ENCODE measurements around the gene CTIF.

CTIF gene

DNA sequence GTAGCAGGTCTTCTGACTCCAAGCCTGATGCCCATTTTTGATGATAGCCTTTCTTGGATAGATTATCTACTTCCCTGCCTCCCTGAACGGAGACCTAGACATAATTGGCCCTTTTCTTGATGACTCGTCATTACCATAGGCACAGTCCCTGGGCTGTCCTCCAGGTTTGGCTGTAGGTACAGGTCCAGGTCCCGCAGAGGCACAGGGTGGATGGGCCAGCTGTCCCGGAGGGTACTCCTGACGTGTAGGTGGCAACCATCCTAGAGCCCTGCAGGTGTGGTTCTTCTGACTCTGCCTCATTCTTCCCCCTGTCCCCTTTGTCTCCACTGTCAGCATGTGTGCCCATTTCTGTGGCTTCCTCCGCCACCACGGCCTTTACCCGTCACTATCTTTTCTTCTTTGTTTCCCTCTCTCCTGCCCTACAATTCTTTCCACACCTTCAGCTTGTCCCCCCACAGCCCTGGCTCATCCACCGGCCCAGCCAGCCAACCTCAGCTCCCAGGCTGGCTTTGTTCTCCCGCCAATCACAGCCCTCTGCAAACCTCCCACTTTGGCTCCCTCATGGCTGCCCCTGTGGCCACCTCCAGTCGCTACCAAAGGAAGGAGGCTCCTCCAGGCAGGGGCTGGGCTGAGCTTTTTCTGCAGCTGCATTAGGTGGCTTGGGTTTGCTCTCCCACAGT lies 309.1 kb downstream of the CTIF start:
- no peak for DNase-seq (ENCODE audit: low read depth, low spot score)

DNA sequence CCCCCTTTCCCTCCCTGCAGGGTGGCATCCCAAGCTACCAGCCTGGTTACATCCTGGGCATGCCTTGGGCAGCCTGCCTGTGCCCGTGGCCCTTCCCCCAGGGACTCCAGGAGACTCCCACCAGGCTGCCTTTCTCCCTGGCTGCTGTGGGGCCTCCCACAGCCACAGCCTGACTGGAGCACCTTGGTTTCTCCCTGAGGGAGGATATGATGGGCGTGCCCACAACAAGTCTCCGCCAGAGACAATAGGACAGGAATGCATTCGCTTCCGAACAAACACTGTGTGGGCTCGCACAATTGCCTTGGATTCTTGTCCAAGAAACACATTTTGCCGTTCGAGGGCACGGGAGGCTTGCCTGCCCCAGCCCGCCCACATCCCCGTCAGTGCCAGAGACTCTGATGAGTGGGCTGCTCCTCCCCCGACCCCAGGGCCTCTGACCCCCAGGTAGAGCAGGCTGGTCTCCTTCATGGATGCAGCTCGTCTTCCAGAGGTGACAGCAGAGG lies 309.9 kb downstream of the CTIF start:
- no peak for DNase-seq (ENCODE audit: low read depth, low spot score)

DNA sequence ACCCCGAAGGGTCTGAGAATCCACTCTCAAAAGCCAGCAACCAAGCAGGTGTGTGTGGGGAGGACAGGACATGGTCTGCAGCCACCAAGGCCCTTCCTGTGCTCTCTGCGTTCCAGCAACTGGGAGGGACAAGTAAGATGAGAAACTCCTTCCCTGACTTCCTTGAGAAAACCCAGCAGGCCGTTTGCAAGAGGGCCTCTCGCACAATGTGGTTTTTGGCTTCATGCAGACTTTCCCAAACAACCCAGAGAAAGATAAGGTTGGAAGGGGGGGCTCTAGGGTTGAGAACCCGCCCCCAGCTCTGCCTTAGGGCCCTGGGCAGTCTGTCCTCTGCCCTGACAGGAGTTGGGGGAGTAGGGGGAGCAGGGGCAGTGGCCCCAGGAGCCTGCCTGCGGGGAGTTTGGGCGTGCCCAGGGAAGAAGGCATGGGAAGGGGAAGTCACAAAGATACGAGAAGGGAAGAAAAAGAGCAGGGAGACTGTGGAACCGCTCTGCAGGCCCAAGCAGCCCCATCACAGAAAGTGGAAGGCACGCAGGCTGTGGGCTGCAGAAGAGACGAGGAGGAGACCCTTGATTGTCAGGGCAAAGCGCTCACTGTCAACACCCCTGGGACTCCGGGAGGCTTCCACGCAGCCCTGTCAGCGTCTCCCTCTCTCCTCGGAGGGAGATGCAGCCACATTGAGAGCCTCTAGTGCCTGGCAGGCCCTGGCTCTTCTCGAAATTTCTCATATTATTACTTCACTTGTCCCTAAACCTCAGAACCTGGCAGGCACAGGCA lies 312.2 kb downstream of the CTIF start:
- no peak for DNase-seq (ENCODE audit: low read depth, low spot score)

DNA sequence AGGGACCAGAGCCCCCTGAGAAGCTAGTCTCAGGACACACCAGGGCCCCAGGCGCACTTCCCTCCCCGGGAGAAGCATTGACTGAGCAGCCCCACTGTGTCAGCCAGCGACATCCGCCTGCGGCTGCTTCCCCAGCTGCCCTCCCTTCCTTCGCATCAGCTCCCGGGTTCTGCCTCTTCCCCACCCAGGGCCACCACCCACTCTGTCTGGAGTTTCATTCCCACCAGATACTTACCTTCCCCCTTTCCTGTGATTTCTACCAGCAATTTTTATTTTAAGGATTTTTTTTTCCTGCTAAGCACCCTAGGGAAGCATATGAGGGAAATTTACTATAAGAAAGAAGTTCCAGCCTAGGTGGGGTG lies 312.7 kb downstream of the CTIF start:
- no peak for DNase-seq (ENCODE audit: low read depth, low spot score)

DNA sequence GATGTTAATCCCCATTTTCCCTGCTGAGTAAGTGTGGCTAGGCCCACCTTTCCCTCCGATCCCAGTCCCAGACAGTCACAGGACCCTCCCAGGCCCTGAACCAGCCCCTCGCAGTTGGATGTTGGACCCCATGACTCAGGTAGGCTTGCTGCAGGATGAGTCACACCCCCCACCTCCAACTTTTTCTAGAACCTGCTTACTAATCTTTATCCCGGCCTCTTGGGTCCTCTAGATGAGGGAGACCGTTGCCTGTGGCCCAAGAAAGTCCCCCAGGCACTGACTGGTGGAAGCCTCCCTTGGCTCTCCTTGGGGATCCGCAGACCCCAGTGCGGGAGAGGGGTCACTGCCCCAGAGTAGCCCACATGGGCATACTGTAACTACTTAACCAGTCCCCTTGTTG lies 313.5 kb downstream of the CTIF start:
- DNase-seq (ENCODE audit: low read depth, low spot score) = no peak

DNA sequence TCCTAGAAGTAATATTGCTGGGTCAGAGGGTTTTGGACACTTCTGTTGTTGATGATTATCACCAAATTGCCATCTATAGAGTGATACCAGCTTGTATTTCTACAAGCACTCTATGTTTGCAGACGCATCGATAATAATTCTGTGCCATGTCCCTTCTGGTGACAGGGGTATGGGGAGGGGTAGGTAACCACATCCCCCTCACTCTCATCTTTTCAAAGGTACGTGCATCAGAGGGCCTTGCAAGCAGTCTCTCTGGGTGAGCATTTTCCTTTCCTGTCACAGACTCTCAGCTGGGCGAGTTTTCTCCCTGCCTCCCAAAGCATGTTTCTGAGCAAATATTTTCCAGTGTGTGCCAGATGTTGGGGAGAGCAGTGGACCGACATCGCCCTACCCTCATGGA lies 314.0 kb downstream of the CTIF start:
- DNase-seq (ENCODE audit: low read depth, low spot score) = no peak

DNA sequence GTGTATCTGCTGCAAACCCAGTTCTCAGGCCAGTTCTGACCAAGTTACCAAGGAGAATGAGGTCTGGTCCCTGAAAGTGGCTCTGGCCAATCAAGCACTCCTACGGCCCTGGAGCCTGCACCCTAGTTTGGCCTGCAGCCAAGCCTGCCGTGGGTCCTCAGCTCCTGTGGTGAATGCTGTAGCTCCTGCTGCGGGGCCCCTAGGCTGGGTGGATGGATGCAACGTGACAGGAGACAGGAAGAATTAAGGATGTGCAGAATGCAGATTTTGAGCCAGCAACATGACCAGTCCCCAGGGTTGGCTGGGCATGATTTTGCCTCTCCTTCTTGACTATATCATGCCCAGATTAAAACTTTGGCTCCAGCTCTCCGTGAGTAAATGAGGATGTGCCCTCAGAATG lies 314.8 kb downstream of the CTIF start:
- no peak for DNase-seq (ENCODE audit: low read depth, low spot score)

DNA sequence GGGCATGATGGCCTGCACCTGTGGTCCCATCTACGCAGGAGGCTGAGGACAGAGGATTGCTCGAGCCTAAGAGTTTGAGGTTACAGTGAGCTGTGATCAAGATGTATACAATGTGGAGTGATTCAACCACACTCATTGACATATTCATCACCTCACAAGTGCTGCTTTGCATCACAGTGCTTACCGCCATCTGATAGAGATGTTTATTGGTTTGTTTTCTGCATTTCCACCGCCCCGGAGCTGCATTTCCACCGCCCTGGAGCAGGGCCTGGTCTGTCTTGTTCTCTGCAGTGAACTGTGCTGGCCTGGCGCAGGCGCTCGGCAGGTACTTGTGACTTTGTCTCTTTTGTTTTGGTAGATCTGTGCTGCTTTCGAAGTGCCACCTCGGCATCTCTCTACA lies 315.9 kb downstream of the CTIF start:
- no peak for DNase-seq (ENCODE audit: low read depth, low spot score)

DNA sequence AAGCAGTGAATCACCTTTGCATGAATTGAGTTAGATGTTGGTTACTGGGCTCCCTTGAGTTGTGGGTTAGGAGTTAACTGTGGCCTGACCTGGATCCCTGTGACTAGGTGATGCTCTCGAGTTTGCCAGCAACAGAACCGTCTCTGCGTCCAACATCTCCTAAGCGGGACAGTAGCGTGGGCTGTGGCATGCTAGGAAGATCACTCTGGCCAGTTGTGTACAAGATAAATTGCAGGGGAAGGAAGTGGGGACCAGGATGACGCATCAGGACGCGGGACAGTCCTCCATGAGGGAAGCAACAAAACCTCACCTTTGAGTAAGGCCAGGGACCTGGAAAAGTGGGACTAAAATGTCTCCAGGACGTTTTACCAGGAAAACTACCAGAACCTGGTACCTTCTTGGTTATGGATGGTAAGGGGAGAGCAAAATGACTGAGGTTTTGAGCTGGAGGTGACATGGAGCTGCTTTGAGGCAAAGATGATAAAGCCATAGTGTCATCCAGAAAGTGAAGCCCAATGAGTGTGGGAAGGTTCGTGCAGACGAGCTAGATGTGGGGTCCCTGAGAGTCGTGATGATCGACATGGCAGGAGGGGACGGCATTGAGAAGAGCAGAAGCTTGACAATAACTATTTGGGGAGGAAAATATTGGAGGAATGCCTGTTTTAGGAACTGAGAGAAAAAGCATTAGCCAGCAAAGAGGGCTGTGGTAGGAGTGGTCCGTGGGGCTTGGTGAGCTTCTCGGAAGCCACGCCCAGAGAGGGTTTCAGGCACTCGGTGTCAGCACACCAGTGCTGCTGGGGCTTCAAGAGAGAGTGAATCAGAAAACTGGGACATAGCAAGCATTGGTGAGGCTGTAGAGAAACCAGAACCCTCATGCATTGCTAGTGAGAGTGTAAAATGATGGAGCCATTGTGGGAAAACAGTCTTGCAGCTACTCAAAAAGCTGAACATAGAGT lies 316.9 kb downstream of the CTIF start:
- DNase-seq (ENCODE audit: low read depth, low spot score) = no peak

DNA sequence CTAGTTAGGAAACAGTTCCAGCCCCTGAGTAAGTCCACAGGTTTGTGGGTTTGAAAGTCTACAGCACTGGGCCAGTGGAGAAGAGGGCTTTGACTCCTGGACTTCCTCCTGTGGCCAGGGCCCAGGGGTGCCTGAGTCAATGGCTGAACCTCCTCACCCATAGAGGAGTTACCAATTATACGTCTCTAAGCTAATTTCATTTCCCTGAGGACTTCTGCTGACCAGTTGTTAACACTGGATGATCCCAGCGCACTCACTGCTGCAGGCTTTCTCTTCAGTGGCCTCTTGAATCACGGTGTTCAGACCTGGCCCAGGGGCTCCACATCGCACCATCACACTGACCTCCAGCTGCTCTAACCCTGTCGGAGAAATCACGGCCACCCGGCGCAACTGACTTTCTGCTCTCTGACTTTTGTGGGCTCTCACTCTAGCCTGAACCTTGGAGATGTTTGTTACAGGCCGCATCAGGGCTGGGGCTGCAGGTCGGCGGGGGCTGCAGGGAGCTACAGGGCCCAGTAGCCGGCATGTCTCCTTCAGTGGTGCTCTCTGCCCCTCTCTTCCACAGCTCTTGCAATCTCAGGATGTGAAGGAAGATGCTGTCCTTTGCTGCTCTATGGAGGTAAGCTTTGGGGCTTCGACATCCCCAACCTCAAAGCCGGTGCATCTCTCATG lies 318.3 kb downstream of the CTIF start:
- no peak for DNase-seq (ENCODE audit: low read depth, low spot score)

DNA sequence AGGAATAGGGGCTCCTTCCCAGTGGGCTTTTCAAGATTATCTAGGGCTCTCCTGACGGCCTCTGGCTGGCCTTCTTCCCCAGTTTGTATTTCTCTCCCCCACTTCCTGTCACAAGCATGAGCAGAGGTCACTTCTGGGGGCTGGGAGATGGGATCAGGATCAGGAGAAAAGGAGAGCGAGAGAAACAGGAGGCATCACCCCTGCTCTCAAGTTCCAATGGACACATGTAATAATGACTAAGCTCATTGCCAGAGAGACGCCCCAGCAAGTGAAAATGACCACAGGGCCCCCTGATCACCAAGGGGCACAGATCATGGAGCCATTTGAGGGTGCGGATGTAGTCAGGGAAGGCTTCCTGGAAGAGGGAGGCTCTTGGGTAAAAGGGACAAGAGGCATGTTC lies 319.8 kb downstream of the CTIF start:
- no peak for DNase-seq (ENCODE audit: low read depth, low spot score)

DNA sequence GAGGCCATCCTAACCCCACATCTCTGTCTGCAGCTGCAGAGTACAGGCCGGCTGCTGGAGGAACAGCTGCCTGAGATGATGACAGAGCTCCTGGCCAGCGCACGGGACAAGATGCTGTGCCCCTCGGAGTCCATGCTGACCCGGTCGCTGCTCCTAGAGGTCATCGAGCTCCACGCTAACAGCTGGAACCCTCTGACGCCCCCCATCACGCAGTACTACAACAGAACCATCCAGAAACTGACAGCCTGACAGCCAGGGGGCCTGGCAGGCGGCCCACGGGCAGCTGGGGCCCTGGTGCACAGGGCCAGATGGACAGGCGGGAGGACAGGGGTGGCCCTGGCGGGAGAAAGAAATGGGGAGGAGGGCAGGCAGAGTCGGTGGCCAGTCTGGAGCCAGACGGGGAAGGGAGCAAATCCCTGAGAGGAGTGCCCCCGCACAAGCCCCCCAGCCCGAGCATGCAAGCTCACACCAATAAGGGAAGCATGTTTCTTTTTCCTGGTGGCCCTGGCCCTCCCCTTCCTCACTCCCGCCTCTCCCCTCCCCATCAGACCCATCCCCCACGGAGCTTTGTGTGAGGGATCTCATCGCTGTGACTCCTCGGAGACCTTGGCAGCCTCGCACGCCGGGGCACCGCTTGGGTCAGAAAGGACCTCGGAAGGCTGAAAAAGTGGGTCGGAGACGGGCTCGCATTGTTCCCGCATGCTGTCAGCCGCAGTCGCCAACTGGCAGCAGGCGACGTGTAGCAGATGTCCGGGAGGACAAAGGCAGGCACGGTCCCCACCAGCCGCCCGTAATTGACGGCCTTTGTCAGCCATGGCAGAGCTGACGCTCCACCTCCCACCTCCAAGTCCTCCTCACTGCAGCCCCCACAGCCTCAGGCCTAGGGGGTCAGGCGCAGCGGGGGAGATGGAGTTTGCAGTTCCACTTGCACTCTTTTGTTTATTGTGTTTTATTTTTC lies 320.8 kb downstream of the CTIF start:
- no peak for DNase-seq (ENCODE audit: low read depth, low spot score)

DNA sequence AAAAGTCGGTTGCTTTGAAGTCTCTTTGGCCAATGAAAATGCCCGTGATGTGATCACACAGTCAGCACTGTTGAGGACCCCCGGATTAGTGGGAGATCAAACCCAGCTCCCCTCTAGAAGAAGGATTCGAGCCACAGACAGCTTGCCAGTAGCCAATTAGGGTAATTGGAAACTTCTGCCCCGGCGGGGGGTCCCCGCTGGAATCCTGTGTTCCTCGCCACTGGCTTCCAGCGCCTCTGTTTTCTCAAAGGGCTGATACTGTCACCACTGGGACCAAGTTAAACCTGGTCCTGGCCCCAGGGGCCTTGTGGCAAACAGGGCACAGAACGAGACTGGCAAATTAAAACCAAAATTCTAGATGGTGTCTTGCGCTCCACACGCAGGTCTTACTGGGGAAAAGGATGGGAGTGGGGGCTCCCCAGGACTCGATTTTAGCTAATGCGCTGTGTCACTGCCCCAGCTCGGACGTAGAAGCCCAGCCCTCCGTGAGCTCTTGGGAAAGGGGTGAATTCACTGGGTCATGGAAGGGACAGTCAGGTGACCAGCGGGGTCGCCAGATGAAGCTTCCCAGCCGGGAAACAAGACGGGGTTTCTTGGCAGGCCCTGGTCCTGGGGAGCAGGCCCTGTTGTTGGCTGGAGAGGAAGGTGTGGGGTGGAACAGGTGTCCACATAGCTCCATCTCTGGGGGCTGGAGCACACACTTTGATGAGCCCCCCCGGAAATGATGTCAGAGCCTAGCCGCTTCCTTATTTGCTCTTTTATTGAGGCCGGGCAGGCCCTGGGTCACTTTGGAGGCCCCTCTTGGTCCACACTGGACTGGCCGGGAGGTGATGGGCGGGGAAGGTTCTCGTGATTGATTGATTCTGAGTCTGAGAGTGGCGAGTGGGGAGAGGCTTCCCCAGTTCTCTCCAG lies 321.7 kb downstream of the CTIF start:
- no peak for DNase-seq (ENCODE audit: low read depth, low spot score)

DNA sequence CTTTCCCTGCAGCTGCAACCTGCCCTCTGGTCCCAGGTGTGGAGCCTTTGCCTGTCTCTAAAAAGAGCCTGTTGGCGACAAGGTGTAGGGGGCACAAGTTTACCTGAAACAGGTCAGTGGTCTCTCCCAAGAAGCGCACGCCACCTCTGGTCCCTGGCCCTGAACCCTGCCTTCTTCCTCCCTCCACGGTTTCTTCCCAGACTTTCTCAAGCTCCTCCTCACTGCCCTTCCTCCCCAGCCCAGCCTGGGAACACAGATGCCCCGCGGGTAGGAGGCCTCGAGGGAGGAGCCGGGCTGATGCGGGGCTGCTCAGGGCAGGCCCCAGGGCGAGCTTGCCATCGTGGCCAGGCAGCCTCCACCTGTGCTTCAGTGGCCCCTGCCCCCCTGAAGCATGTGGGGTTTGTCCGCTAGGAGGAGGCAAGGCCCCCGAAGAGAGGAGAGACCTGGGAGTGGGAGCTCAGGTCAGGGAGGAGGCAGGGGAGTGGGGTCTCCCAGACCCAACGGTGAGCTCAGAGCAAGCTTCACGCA lies 322.4 kb downstream of the CTIF start:
- DNase-seq (ENCODE audit: low read depth, low spot score) = no peak

DNA sequence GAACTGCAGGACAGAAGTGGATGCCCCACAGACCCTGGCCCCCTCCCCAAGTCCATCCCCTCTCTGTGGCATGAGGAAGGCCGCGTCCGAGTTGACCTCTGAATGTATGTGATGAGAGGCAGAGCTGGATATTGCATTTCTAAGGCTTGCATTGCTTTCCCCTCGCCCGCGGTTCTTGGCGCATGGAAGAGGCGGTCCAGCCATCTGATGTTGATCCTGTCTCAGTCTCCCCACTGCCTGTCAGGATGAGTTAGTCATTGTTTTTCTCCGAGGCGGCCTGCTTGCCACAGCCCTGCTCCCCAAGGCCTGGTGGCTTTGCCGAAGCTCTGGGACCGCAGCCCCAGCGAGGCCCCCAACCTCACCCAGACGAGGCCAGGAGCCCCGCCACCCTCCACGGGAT lies 323.3 kb downstream of the CTIF start:
- no peak for DNase-seq (ENCODE audit: low read depth, low spot score)

DNA sequence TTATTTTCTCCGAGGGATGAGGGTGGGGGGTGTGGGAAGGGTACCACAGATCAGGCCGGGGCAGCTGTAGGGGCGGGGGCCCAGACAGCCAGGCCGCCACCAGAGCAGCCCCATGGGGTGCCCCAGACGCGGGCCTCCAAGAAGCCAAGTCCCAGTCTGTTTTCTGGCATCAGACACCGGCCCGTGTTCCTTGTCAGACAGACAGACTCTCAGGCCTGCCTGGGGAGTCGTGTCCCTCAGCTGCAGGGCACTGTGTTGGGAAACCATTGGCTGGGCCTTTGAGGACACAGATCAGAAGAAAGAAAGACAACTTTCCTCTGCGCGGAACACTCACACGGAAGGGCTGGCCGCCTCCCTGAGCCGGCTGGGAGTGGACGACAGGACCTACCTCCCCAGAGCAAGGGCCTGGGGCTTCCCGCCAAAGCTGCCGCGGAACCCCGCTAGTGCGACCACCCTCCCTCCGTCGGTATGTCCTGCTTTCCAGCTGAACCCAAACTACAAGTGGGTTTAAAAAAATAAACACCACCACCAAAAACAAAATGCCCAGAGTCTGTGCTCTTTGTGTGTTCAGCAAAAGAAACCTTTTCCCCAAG lies 323.9 kb downstream of the CTIF start:
- no peak for DNase-seq (ENCODE audit: low read depth, low spot score)

DNA sequence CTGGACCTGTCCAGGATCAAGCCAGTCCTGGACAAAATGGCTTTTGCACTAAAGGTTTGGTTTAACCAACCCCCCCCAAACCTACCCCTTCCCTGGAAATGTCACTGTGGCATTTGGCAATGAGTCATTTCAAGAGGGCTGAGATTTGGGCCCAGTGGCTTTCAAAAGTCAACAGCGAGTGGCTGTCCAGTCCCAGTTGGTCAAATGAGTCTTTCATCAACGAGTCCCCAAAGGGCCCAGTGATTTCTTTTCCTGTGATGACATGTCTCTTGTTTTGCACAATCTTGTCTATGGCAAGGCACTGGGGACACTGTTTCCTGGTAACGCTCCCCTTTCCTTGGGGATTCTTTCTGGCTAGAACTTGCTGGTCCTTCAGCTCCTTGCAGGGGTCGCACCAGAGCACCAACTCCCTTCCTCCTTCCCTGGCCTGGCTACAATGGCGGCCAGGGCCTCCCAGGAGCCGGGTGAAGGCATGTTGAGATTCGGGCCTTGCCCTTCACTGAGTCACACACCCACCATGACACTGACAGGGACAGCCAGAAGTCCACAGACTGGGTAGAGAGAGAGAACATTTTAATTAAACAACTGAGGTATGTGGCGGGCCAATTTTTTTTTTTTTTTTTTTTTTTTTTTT lies 324.7 kb downstream of the CTIF start:
- DNase-seq (ENCODE audit: low read depth, low spot score) = no peak

DNA sequence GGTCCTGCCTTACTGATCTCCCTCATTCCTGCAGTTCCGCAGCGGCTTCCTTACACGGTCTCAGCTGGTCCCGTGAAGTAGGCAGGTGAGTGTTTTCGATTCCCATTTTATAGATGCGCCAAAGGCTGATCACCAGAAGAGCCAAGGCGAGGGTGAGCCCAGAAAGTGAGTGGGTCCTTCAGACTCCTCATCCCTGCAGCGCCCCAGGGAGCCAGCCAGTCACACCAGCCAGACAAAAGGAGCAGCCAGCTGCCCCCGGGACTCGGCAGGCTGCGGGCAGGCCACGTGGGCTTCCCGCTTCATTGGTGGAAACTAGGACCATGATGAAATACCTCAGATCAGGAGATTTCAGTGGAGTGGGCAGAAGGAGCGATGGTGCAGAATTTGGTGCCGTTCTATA lies 326.0 kb downstream of the CTIF start:
- no peak for DNase-seq (ENCODE audit: low read depth, low spot score)

Measured in activated CD4-positive, CD25-positive, alpha-beta regulatory T cell treated with anti-CD3 and anti-CD28 coated beads, Interleukin-2, amount 50 U/mL, for 16 hours (primary cell).